Measurements from ENCODE around the gene TPM3.
"Not testable (repeated sequence)": the region's sequence is repeated elsewhere in the genome, so short reads cannot be mapped to it uniquely, and the experiment has no call there.

Gene TPM3

GRCh38 chr1:154191990-154192461 is at the start of gene TPM3:
Gene TPM3 (minus strand): TSS chr1:154192100. CDS start chr1:154192018, 82 bp downstream.
- DNase-seq (ENCODE audit: low read depth): no peak

- DNase-seq (ENCODE audit: low read depth): no peak
Observed at GRCh38 chr1:154240294-154240833, 48.5 kb upstream of the TPM3 start.

GRCh38 chr1:154239491-154239890 is 47.6 kb upstream of the TPM3 start:
- no peak for DNase-seq (ENCODE audit: low read depth)

GRCh38 chr1:154237880-154238506 is 46.1 kb upstream of the TPM3 start:
- DNase-seq (ENCODE audit: low read depth): no peak

- no peak for DNase-seq (ENCODE audit: low read depth)
Observed at GRCh38 chr1:154237435-154237834, 45.5 kb upstream of the TPM3 start.

GRCh38 chr1:154236855-154237254 is 45.0 kb upstream of the TPM3 start:
- no peak for DNase-seq (ENCODE audit: low read depth)

- not testable (repeated sequence) for DNase-seq (ENCODE audit: low read depth)
Observed at GRCh38 chr1:154233127-154233526, 41.2 kb upstream of the TPM3 start.

- not testable (repeated sequence) for DNase-seq (ENCODE audit: low read depth)
Observed at GRCh38 chr1:154231112-154231511, 39.2 kb upstream of the TPM3 start.

- DNase-seq (ENCODE audit: low read depth): no peak
Observed at GRCh38 chr1:154225370-154225769, 33.5 kb upstream of the TPM3 start.

GRCh38 chr1:154223621-154224020 is 31.7 kb upstream of the TPM3 start:
- DNase-seq (ENCODE audit: low read depth): no peak

GRCh38 chr1:154222918-154223317 is 31.0 kb upstream of the TPM3 start:
- no peak for DNase-seq (ENCODE audit: low read depth)

GRCh38 chr1:154222518-154222917 is 30.6 kb upstream of the TPM3 start:
- no peak for DNase-seq (ENCODE audit: low read depth)

GRCh38 chr1:154221278-154222001 is 29.5 kb upstream of the TPM3 start:
- peak; percentile 26 for DNase-seq (ENCODE audit: low read depth)

- DNase-seq (ENCODE audit: low read depth): no peak
Observed at GRCh38 chr1:154220970-154221277, 29.0 kb upstream of the TPM3 start.

GRCh38 chr1:154220071-154220969 is 28.4 kb upstream of the TPM3 start, which contains the start of gene UBAP2L:
Gene UBAP2L (plus strand): TSS chr1:154220955. CDS start chr1:154225124, 4,169 bp downstream.
- DNase-seq (ENCODE audit: low read depth): peak; percentile 98

GRCh38 chr1:154219541-154219940 is 27.6 kb upstream of the TPM3 start:
- DNase-seq (ENCODE audit: low read depth): no peak

- DNase-seq (ENCODE audit: low read depth): no peak
Observed at GRCh38 chr1:154218545-154218944, 26.6 kb upstream of the TPM3 start.

- peak; percentile 15 for DNase-seq (ENCODE audit: low read depth)
Observed at GRCh38 chr1:154213274-154213673, 21.4 kb upstream of the TPM3 start.

GRCh38 chr1:154212083-154212482 is 20.2 kb upstream of the TPM3 start:
- no peak for DNase-seq (ENCODE audit: low read depth)

- DNase-seq (ENCODE audit: low read depth): no peak
Observed at GRCh38 chr1:154208677-154209388, 16.9 kb upstream of the TPM3 start.

GRCh38 chr1:154207262-154207661 is 15.4 kb upstream of the TPM3 start:
- DNase-seq (ENCODE audit: low read depth): no peak

- no peak for DNase-seq (ENCODE audit: low read depth)
Observed at GRCh38 chr1:154206196-154206595, 14.3 kb upstream of the TPM3 start, which contains the start of gene CFAP141. Gene CFAP141 (minus strand): TSS chr1:154206333. CDS start chr1:154206307, 26 bp downstream.

All from stromal cell of bone marrow (primary cell).